ENCODE measurements around the gene TSPAN5.

The TSPAN5 gene

DNA sequence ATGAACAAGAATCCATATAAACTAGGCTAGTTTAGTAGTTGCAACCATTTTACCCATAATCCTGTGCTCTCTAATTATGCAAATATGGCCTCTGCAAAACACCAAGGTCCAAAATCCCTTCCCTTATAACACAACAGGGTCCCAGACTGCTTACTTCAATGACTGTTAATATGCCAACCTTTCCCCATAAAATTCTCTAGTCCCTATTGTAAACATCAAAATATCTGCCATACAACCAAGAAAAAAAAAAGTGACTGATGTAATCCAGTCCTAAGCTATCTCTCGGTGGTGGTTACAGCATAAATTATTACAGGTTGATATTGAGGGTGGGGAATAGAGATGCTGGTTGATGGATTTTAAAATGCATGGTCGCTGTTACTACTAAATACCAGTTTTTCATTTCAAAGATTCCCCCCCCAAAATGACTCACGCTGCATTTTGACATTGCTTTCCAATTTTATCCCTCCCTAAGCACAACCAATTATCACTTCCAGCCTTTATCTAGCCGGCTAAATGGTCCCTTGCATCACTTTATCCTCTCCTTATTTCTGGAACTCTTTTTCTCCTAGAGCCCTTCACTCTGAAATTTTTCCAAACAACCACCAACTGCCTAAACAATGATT, 44.8 kb downstream of the TSPAN5 start:
- DNase-seq (ENCODE audit: low read depth): no peak
- no peak overlapping the region for H3K4me3 ChIP-seq (ENCODE audit: low read length)
- TF ChIP-seq, protein P1, sequence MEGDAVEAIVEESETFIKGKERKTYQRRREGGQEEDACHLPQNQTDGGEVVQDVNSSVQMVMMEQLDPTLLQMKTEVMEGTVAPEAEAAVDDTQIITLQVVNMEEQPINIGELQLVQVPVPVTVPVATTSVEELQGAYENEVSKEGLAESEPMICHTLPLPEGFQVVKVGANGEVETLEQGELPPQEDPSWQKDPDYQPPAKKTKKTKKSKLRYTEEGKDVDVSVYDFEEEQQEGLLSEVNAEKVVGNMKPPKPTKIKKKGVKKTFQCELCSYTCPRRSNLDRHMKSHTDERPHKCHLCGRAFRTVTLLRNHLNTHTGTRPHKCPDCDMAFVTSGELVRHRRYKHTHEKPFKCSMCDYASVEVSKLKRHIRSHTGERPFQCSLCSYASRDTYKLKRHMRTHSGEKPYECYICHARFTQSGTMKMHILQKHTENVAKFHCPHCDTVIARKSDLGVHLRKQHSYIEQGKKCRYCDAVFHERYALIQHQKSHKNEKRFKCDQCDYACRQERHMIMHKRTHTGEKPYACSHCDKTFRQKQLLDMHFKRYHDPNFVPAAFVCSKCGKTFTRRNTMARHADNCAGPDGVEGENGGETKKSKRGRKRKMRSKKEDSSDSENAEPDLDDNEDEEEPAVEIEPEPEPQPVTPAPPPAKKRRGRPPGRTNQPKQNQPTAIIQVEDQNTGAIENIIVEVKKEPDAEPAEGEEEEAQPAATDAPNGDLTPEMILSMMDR (conservative IDR thresholded peaks at IDR 0.05; ENCODE audit: low read length): no peak

DNA sequence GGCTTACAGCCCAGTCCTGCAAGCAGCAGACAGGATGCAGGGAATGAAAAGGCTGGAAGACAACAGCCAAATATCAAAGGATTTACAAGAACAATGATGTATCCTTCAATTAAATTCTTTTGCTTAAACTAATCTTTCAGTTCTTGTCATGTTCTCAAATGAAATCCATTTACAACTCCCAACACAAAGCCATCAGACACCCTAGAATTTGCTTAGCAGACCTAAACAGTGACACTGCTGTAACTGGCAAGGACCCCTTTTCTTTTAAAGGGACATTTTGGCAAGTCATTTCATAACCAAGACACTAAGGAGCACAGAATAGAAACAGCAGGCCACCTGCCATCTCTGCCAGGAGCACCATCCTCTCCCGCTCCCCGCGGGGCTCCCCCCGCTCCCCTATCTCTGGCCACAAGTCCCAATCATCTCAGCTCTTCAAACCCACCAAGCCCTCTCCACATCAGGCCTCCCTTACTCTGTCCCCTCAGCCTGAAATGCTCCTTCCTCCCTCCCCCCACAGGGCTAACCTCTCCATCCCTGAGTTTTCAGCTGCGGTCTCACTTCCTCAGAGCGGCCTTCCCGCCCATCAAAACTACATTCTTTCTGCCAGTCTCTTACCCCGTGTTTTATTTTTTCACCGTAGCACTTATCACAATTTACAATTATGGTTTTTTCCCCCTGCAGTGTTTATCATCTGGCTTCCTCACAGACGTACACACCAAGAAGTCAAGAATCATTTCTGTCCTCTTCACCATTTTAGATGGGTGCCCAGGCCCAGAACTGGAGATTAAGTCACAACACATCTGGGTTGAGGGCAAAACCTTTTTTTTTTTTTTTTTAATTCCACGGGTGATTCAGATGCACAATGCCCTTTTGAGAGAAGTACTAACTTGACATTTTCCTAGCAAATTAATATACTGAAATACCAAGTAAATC, 45.8 kb downstream of the TSPAN5 start:
- no peak for DNase-seq (ENCODE audit: low read depth)
- TF ChIP-seq, protein P1 (conservative IDR thresholded peaks at IDR 0.05; ENCODE audit: low read length): no peak
- H3K4me3 ChIP-seq (ENCODE audit: low read length): no peak overlapping the region

DNA sequence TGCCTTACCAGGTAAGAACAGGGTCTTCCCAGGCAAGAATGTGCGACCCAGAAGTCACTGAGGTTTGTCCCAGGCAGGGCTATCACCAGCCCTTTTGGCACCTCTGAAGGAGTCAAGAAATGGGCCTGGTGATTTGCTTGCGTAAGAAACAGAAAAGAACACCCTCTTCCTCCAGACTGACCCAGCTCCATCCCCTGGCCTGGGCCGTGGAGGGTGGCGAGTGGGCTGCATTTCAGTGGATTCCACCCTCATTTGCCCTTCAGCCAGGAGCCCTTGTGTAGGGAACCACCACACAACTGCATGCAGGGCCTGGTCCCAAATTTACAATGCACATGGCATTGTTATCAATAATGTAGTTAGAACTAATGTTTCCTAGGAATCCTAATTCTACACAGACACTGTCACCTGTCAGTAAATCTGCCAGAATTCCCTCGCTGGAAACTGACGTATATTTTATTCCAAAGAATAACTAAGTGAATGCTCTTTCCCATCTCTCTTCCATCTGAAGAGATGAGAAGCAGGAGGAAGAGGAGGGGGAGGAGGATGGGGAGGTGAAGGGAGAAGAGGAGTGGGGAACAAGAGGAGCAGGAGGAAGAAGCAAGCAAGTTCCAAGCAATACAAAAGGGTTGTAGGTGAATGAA, 46.6 kb downstream of the TSPAN5 start:
- TF ChIP-seq, protein P1 (conservative IDR thresholded peaks at IDR 0.05; ENCODE audit: low read length): no peak
- no peak for DNase-seq (ENCODE audit: low read depth)
- no peak overlapping the region for H3K4me3 ChIP-seq (ENCODE audit: low read length)

DNA sequence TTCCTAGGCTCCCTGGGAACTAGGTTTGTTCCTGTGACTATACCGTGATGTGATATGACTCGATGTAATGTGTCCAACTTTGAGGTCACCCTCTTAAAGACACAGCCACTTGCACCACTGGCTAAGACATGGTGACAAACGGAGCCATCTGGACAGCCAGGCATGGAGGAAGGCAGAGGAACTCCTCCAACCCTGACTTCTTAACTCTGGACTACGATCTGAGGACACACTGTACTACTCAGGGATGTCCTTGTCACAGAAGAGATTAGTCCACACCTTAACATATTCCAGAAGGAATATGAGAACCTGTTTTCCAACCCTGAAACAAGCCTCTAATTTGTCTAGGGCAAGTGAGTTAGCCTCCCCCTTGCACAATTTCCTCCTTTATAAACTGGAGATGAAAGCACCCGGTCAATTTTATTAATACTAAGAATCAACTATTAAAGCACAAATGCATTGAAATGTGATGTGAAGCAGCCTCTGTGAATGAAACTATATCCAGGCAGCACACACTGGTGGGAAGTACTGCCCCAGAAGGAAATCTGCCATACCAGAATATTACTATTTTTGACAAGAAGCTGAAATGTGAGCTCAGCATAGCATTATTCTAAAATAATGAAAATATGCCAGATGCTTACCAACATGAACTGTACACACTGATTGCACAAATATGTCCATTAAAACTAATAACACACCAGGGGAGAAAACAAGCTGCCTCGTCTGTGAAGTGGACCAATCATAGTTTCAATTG, 47.3 kb downstream of the TSPAN5 start:
- no peak overlapping the region for H3K4me3 ChIP-seq (ENCODE audit: low read length)

DNA sequence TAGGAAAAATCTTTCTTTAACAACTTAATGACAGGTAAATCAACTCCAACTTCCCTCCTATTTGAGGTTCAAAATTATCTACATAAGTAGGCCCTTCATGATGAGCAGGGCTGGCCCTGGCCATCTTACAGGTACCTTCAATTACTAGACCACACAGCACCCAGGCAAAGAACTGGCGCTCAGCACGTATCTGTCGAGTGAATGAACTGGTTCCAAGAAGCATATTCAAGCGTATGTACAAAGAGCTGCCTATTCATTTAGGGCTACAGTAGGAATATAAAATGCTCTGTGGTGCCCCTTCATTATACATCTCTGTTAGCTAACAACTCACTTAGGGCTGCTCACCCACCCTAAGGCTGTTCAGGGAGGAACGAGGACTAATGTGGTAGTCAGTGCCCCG, 48.0 kb downstream of the TSPAN5 start:
- no peak for DNase-seq (ENCODE audit: low read depth)
- H3K4me3 ChIP-seq (ENCODE audit: low read length): no peak overlapping the region
- TF ChIP-seq, protein P1 (conservative IDR thresholded peaks at IDR 0.05; ENCODE audit: low read length): no peak

More for the DNA sequence above, 47.3 kb downstream of the TSPAN5 start:
- TF ChIP-seq, protein P1 (conservative IDR thresholded peaks at IDR 0.05; ENCODE audit: low read length): no peak
- DNase-seq (ENCODE audit: low read depth): no peak

DNA sequence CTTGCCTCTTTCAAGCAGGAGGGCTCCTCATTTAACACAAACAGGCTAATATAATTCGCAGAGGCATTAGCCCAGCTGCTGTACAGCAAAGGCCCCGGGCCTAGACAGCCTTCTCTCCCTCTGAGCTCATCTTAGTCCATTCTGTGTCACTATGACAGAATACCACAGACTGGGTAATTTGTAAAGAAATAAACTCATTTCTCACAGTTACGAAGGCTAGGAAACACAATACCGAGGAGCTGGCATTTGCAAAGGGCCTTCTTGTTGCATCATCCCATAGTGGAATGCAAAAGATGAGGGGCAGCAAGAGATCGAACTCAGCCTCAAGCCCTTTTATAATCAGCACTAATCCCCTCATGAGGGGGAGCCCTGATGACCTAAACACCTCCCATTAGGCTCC, 48.5 kb downstream of the TSPAN5 start:
- TF ChIP-seq, protein P1 (conservative IDR thresholded peaks at IDR 0.05; ENCODE audit: low read length): no peak
- no peak overlapping the region for H3K4me3 ChIP-seq (ENCODE audit: low read length)
- DNase-seq (ENCODE audit: low read depth): no peak

Measured in AG10803 (cell line).